SK-N-SH (cell line): Measurements from ENCODE around the gene TUBB3. TPM values are rescaled to one million over a fixed set of nuclear protein-coding genes. Genes with fewer than 3 reads are reported as not detected.

Source experiments
- CTCF ChIA-PET: fragments of 300-600, 350-600 bp; formaldehyde crosslinking; extraction: SDS; loops from one replicate; lab custom pipeline; 2021; lab: Yijun Ruan, JAX
- POLR2A ChIA-PET: fragments of 350-600 bp; sonication (Branson Sonifier 250); formaldehyde crosslinking; extraction: SDS; loops from one replicate; lab custom pipeline; 2020; ENCODE audit warnings: antibody characterized with exemption, inconsistent platforms; lab: Yijun Ruan, JAX
- DNase-seq: peaks from one replicate; pipeline ENCODE4 v3.0.0; 2012
- H2AFZ ChIP-seq: fragments of 200-600 bp; sonication (generic); 2 replicates; pipeline ENCODE4 v1.8.1; 2016; ENCODE audit warnings: antibody characterized with exemption, mild to moderate bottlenecking, low read depth
- H3F3A ChIP-seq: fragments of 200-600 bp; sonication (generic); replicated peaks from 2 replicates; pipeline ENCODE3; 2016; ENCODE audit warnings: antibody characterized with exemption, mild to moderate bottlenecking; ENCODE audit not compliant: insufficient read depth
- H3K27ac ChIP-seq, 2 experiments: fragments of 200-500 bp in 1 of 2; fragments of 200-600 bp in 1 of 2; sonication (Bioruptor generic) in 1 of 2; sonication (generic), shearing (Covaris generic) in 1 of 2; 2 replicates each; pipeline versions ENCODE4 v1.5.1 to v1.6.1; 2014 to 2016; ENCODE audit warnings: low read depth in 2 of 2, inconsistent platforms in 1 of 2, low read length in 1 of 2, mild to moderate bottlenecking in 1 of 2, mixed read lengths in 1 of 2
- H3K27me3 ChIP-seq: fragments of 200-600 bp; sonication (generic), shearing (Covaris generic); 2 replicates; pipeline ENCODE4 v1.6.1; 2016; ENCODE audit warnings: mixed run types; ENCODE audit not compliant: insufficient read depth
- H3K36me3 ChIP-seq, 2 experiments: fragments of 200-500 bp in 1 of 2; fragments of 200-600 bp in 1 of 2; sonication (Bioruptor generic) in 1 of 2; sonication (generic) in 1 of 2; replicated peaks in 1 of 2; 2 replicates each; pipeline versions ENCODE3 to v1.5.1; 2014 to 2016; ENCODE audit warnings: low read length in 1 of 2, mild to moderate bottlenecking in 1 of 2; ENCODE audit not compliant: insufficient read depth in 2 of 2, control insufficient read depth in 1 of 2
- H3K4me1 ChIP-seq, 2 experiments: fragments of 200-500 bp in 1 of 2; fragments of 200-600 bp in 1 of 2; sonication (Bioruptor generic) in 1 of 2; sonication (generic), shearing (Covaris generic) in 1 of 2; 2 replicates each; pipeline versions ENCODE4 v1.5.1 to v1.6.1; 2014 to 2016; ENCODE audit warnings: low read depth in 1 of 2, low read length in 1 of 2, mixed run types in 1 of 2; ENCODE audit not compliant: insufficient read depth in 2 of 2, control insufficient read depth in 1 of 2
- H3K4me2 ChIP-seq: fragments of 200-600 bp; sonication (generic), shearing (Covaris generic); 2 replicates; pipeline ENCODE4 v1.6.1; 2017; ENCODE audit warnings: mixed run types
- H3K4me3 ChIP-seq, 2 experiments: fragments of 200-500 bp in 1 of 2; fragments of 200-600 bp in 1 of 2; sonication (Bioruptor generic) in 1 of 2; sonication (generic), shearing (Covaris generic) in 1 of 2; 2 replicates each; pipeline versions ENCODE4 v1.5.1 to v1.8.1; 2014 to 2016; ENCODE audit warnings: low read depth in 2 of 2, inconsistent platforms in 1 of 2, low read length in 1 of 2, mild to moderate bottlenecking in 1 of 2, mixed read lengths in 1 of 2, moderate library complexity in 1 of 2
- H3K79me2 ChIP-seq: fragments of 200-600 bp; sonication (generic); 2 replicates; pipeline ENCODE4 v1.8.1; 2017; ENCODE audit warnings: mild to moderate bottlenecking; ENCODE audit not compliant: insufficient read depth
- H3K9ac ChIP-seq: fragments of 200-600 bp; sonication (generic); 2 replicates; pipeline ENCODE4 v1.6.1; 2017; ENCODE audit warnings: mixed run types
- H3K9me2 ChIP-seq: fragments of 200-600 bp; sonication (generic); 2 replicates; pipeline ENCODE4 v1.6.1; 2017; ENCODE audit warnings: mixed run types
- H3K9me3 ChIP-seq: fragments of 200-600 bp; sonication (generic); 2 replicates; pipeline ENCODE4 v1.6.1; 2017; ENCODE audit warnings: mixed run types, mild to moderate bottlenecking, moderate library complexity
- H4K20me1 ChIP-seq: fragments of 200-600 bp; sonication (generic); 2 replicates; pipeline ENCODE4 v1.6.1; 2017; ENCODE audit warnings: mild to moderate bottlenecking, mixed run types; ENCODE audit not compliant: insufficient read depth
- CHD2 ChIP-seq: fragments of 150-350 bp; IDR thresholded peaks from 2 replicates; pipeline ENCODE4 v1.6.1; 2018; ENCODE audit warnings: low read length; ENCODE audit not compliant: partially characterized antibody
- ELF1 ChIP-seq: IDR thresholded peaks from 2 replicates; pipeline ENCODE4 v1.4.0; 2012
- EP300 ChIP-seq, 2 experiments: IDR thresholded peaks; 2 replicates each; pipeline versions ENCODE4 v1.4.0 to v1.6.1; 2012; ENCODE audit warnings: borderline replicate concordance in 1 of 2, low read depth in 1 of 2, low read length in 1 of 2
- FOXJ3 ChIP-seq: sonication (generic); formaldehyde crosslinking; IDR thresholded peaks from 2 replicates; pipeline ENCODE4 v1.5.1; 2020; ENCODE audit warnings: mild to moderate bottlenecking, missing genetic modification reagents
- JUND ChIP-seq: IDR thresholded peaks from 2 replicates; pipeline ENCODE4 v1.4.0; 2012
- MEF2A ChIP-seq: IDR thresholded peaks from 2 replicates; pipeline ENCODE4 v1.4.0; 2012; ENCODE audit warnings: low read depth, borderline replicate concordance
- MXI1 ChIP-seq: IDR thresholded peaks from 2 replicates; pipeline ENCODE4 v1.6.1; 2012; ENCODE audit warnings: mild to moderate bottlenecking, low read depth, low read length, improper control_type of control experiment
- NRF1 ChIP-seq: IDR thresholded peaks from 2 replicates; pipeline ENCODE4 v1.6.1; 2012; ENCODE audit warnings: low read depth, mild to moderate bottlenecking, low read length
- PBX3 ChIP-seq: IDR thresholded peaks from 2 replicates; pipeline ENCODE4; 2012
- POLR2AphosphoS5 ChIP-seq: IDR thresholded peaks from 2 replicates; pipeline ENCODE4 v1.6.1; 2012; ENCODE audit warnings: low read depth, low read length
- RCOR1 ChIP-seq: fragments of 150-350 bp; IDR thresholded peaks from 2 replicates; pipeline ENCODE4 v1.6.1; 2017; ENCODE audit warnings: antibody characterized with exemption, low read length
- RFX5 ChIP-seq: IDR thresholded peaks from 2 replicates; pipeline ENCODE4 v1.6.1; 2012; ENCODE audit warnings: mild to moderate bottlenecking, improper control_type of control experiment, low read length
- SIN3A ChIP-seq: IDR thresholded peaks from 2 replicates; pipeline ENCODE4 v1.6.1; 2012; ENCODE audit warnings: low read depth, mild to moderate bottlenecking, low read length, moderate library complexity, borderline replicate concordance
- SMC3 ChIP-seq: IDR thresholded peaks from 2 replicates; pipeline ENCODE4 v1.6.1; 2012; ENCODE audit warnings: low read depth, low read length, improper control_type of control experiment
- TAF1 ChIP-seq: IDR thresholded peaks from 2 replicates; pipeline ENCODE4 v1.6.1; 2012; ENCODE audit warnings: low read depth, mild to moderate bottlenecking, low read length, moderate library complexity, borderline replicate concordance
- TCF12 ChIP-seq: IDR thresholded peaks from 2 replicates; pipeline ENCODE4 v1.4.0; 2012
- YY1 ChIP-seq: IDR thresholded peaks from 2 replicates; pipeline ENCODE4 v1.4.0; 2012; ENCODE audit warnings: low read depth, mild to moderate bottlenecking
- WGBS: methylation state at CpG from one replicate; pipeline ENCODE4 v1.1.6; 2017; ENCODE audit warnings: low lambda C conversion rate; 5-methylcytosine and 5-hydroxymethylcytosine counted together
- polyA plus RNA-seq, 3 experiments: library from polyadenylated mRNA; depleted of rRNA; stranded (reverse); fragments of >200 nt; gene quantifications; 2 replicates each; pipeline ENCODE4 v1.2.3, GENCODE V29; 2012
- TF ChIP-seq, protein P1 (sequence below): fragments of 150-350 bp; IDR thresholded peaks from 2 replicates; pipeline ENCODE4 v1.6.1; 2017; ENCODE audit warnings: antibody characterized with exemption, low read length, low read depth, borderline replicate concordance
- TF ChIP-seq, protein P2 (sequence below): fragments of 150-350 bp; IDR thresholded peaks from 2 replicates; pipeline ENCODE4 v1.6.1; 2016; ENCODE audit warnings: mild to moderate bottlenecking, low read depth, low read length
- TF ChIP-seq, protein P3 (sequence below): IDR thresholded peaks from 2 replicates; pipeline ENCODE4 v1.4.0; 2012; ENCODE audit warnings: low read depth, borderline replicate concordance

TUBB3 gene
- polyA plus RNA-seq, 1 of the 3 experiments (the other 2 are of a cell fraction) = 428 TPM

DNA sequence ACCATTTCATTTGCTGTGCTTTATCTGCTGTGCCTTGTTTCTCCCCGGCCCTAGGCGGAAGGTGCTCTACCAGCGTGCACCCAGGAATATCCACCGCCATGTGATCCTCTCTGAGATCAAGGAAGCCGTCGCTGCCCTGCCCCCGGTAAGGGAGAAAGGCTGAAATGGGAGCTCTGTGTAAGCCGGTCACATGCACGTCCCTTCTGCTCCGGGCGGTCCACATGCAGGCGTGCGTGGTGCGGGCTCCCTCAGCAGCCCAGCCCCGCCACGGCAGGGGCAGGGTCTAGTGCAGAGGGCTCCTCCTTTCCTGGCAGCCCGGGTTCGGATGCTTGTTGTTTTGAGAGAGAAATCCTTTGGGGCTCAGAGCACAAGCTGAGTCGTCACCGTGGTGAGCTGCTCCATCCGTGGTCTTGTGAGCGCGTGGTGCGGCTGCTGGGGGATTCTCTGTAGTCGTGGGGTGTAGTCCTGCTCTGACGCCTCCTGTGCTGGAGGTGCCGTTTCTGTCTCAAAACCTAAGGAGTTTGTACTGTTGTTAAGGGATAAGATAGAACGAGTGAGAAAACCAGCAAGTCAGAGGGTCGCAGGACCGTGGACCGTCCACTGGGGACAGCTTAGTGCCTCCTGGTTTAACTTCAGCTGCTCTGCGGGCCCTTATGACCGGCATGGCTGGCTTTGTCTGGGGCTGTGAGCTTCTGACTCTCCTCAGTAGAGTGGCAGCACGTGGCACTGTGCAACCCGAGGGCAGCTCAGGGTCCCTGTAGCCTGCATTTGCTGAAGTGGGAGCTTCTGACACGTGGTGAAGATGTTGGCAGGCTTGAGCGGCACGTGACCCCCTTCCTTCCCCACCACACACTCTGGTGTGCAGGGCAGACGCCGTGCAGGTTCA lies 16.8 kb upstream of the TUBB3 start (continued):
- TF ChIP-seq, protein P1, sequence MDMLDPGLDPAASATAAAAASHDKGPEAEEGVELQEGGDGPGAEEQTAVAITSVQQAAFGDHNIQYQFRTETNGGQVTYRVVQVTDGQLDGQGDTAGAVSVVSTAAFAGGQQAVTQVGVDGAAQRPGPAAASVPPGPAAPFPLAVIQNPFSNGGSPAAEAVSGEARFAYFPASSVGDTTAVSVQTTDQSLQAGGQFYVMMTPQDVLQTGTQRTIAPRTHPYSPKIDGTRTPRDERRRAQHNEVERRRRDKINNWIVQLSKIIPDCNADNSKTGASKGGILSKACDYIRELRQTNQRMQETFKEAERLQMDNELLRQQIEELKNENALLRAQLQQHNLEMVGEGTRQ = no peak

DNA sequence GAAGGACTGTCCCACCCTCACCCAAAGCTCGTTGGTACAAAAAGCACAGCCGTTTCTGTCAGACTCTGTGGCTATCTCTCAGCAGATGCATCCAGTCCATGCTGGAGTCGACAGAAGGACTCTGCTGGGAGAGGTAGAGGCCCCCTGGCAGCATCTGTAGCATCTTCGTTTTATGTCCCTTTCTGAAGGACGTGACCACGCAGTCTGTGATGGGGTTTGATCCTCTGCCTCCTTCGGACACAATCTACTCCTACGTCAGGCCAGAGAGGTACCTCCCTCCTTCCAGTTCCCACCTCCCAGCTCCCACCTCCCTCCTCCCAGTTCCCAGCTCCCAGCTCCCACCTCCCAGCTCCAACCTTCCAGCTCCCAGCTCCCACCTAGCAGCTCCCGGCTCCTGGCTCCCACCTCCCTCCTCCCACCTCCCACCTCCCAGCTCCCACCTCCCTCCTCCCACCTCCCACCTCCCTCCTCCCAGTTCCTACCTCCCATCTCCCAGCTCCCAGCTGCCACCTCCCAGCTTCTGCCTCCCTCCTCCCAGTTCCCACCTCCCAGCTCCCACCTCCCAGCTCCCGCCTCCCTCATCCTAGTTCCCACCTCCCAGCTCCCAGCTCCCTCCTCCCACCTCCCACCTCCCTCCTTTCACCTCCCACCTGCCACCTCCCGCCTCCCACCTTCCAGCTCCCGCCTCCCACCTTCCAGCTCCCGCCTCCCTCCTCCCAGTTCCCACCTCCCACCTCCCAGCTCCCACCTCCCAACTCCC lies 15.9 kb upstream of the TUBB3 start:
- CTCF ChIA-PET = interaction anchor here (0.9 to 7.0 kb wide), 4 partner anchors 12 to 46 kb away, joined by 3 to 53 read pairs (median 4); partner anchors contain the start of genes MC1R and TUBB3
- Histone ChIP-seq H3K36me3 (peaks cover 16 to 53% of the 10 kb centered on the region in 2 experiments), H3K4me3 (no peak overlapping the region)

More for the DNA sequence above, 15.9 kb upstream of the TUBB3 start:
- Histone ChIP-seq H2AFZ (no peak overlapping the region), H3K9me3 (no peaks in the 10 kb centered on the region), H3K27ac (no peak overlapping the region), H4K20me1 (no peaks in the 10 kb centered on the region), H3K4me2 (no peak overlapping the region), H3K4me1 (peaks cover 0 to 3% of the 10 kb centered on the region in 2 experiments; a peak in 1 of 4 replicates), H3K79me2 (no peaks in the 10 kb centered on the region), H3F3A (peaks cover 13% of the 10 kb centered on the region), H3K9ac (no peak overlapping the region), H3K9me2 (no peaks in the 10 kb centered on the region), H3K27me3 (no peaks in the 10 kb centered on the region)
- POLR2A ChIA-PET = interaction anchor here (1.0 to 2.5 kb wide), 3 partner anchors 11 to 34 kb away, joined by 3 to 14 read pairs (median 9); partner anchors contain the start of genes MC1R, TCF25 and TUBB3
- no peak for TF ChIP-seq CHD2
- TF ChIP-seq, protein P2, sequence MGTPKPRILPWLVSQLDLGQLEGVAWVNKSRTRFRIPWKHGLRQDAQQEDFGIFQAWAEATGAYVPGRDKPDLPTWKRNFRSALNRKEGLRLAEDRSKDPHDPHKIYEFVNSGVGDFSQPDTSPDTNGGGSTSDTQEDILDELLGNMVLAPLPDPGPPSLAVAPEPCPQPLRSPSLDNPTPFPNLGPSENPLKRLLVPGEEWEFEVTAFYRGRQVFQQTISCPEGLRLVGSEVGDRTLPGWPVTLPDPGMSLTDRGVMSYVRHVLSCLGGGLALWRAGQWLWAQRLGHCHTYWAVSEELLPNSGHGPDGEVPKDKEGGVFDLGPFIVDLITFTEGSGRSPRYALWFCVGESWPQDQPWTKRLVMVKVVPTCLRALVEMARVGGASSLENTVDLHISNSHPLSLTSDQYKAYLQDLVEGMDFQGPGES = no peak
- no peak for TF ChIP-seq YY1
- TF ChIP-seq JUND = no peak
- TF ChIP-seq PBX3 = no peak
- TF ChIP-seq MXI1 = no peak
- TF ChIP-seq TCF12 = no peak
- no peak for TF ChIP-seq SIN3A
- no peak for TF ChIP-seq MEF2A
- TF ChIP-seq EP300 (IDR thresholded peaks at IDR 0.05; ENCODE audit: borderline replicate concordance in 1 of 2, low read depth in 1 of 2, low read length in 1 of 2) = no peak
- no peak for TF ChIP-seq ELF1
- TF ChIP-seq, protein P3, sequence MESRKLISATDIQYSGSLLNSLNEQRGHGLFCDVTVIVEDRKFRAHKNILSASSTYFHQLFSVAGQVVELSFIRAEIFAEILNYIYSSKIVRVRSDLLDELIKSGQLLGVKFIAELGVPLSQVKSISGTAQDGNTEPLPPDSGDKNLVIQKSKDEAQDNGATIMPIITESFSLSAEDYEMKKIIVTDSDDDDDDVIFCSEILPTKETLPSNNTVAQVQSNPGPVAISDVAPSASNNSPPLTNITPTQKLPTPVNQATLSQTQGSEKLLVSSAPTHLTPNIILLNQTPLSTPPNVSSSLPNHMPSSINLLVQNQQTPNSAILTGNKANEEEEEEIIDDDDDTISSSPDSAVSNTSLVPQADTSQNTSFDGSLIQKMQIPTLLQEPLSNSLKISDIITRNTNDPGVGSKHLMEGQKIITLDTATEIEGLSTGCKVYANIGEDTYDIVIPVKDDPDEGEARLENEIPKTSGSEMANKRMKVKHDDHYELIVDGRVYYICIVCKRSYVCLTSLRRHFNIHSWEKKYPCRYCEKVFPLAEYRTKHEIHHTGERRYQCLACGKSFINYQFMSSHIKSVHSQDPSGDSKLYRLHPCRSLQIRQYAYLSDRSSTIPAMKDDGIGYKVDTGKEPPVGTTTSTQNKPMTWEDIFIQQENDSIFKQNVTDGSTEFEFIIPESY = no peak
- no peak for TF ChIP-seq POLR2AphosphoS5
- TF ChIP-seq RCOR1 = no peak
- TF ChIP-seq SMC3 = no peak
- TF ChIP-seq FOXJ3 = no peak
- TF ChIP-seq NRF1 = no peak
- no peak for TF ChIP-seq TAF1
- no peak for TF ChIP-seq RFX5
- WGBS = 95% methylated on average over 11 of the region's 13 CpGs
- DNase-seq = no peak
